ENCODE data around the gene FAM107B. TPM values are rescaled to one million over a fixed set of nuclear protein-coding genes. Genes with fewer than 3 reads are reported as not detected.

The FAM107B gene
- total RNA-seq, 1 experiment from 2014 or later = 24.5 TPM

DNA sequence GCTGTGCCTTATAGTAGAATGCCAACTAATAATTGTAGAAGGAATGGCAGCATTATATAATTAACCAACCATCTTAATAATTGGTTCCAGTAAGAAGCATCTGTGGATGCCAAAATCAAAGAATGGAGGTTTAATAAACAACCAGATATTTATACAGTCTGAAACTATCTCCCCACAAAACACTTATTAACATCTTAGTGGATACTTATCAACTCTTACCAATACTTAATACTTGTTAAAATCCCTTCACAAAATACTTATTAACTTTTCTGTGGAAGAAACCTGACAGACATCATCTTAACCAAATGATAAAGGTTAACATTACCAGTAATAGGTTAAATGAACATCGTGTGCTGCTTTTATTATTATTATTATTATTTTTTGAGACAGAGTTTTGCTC is 29.1 kb upstream of the FAM107B start:
- Histone ChIP-seq H4K91ac (ENCODE audit: insufficient read length, low read depth, low read length) (no peak overlapping the region), H3K4ac (ENCODE audit: low read depth, low read length) (no peak overlapping the region), H2BK20ac (ENCODE audit: low read depth, low read length, poor library complexity, severe bottlenecking) (no peak overlapping the region), H4K5ac (ENCODE audit: insufficient read length, low read depth, low read length) (no peak overlapping the region), H3K4me1 (ENCODE audit: insufficient read depth, low read length) (no peaks in the 10 kb centered on the region), H3K4me2 (ENCODE audit: insufficient read depth, insufficient read length, low read length) (no peak overlapping the region), H2AK5ac (ENCODE audit: insufficient read length, low read length) (no peak overlapping the region), H3K18ac (ENCODE audit: insufficient read length, low read depth, low read length) (no peak overlapping the region), H4K8ac (replicated peaks; ENCODE audit: insufficient read length, low read depth, low read length) (no peak overlapping the region), H3K27ac (ENCODE audit: insufficient read length, low read depth, low read length) (no peak overlapping the region), H3K9me3 (ENCODE audit: control insufficient read depth, low read depth, low read length) (no peaks in the 10 kb centered on the region), H3K14ac (ENCODE audit: insufficient read depth, low read length) (no peak overlapping the region), H3K79me1 (ENCODE audit: insufficient read depth, low read depth, low read length, poor library complexity, severe bottlenecking) (no peaks in the 10 kb centered on the region), H3K9ac (ENCODE audit: extremely low read depth, insufficient read length, low read length) (no peak overlapping the region), H2BK120ac (ENCODE audit: low read depth, low read length, poor library complexity, severe bottlenecking) (no peak overlapping the region), H2BK12ac (ENCODE audit: insufficient read length, low read depth, low read length) (no peak overlapping the region), H4K20me1 (ENCODE audit: control insufficient read depth, insufficient read depth, insufficient read length) (no peaks in the 10 kb centered on the region), H2AFZ (ENCODE audit: low read length) (no peak overlapping the region), H2BK5ac (ENCODE audit: insufficient read length, low read length) (no peak overlapping the region), H3K56ac (ENCODE audit: insufficient read length, low read depth, low read length) (no peak overlapping the region), H3K79me2 (ENCODE audit: insufficient read depth, low read length) (no peaks in the 10 kb centered on the region), H3K27me3 (ENCODE audit: insufficient read depth, low read length) (no peaks in the 10 kb centered on the region), H3K23ac (ENCODE audit: insufficient read length, low read depth, low read length) (no peak overlapping the region), H2BK15ac (ENCODE audit: low read depth, low read length) (no peak overlapping the region), H3T11ph (ENCODE audit: low read length) (no peak overlapping the region), H3K23me2 (ENCODE audit: insufficient read length, low read depth, low read length, poor library complexity, severe bottlenecking) (no peaks in the 10 kb centered on the region)
- Mint-ChIP-seq H3K27ac (no peak overlapping the region), H3K9me3 (no peaks in the 10 kb centered on the region), H3K4me3 (no peak overlapping the region), H3K27me3 (ENCODE audit: low read depth) (no peaks in the 10 kb centered on the region; the same call in 1 of the 2 replicates), H3K4me1 (no peaks in the 10 kb centered on the region), H3K36me3 (ENCODE audit: insufficient read depth in 1 of 3, low read depth in 3 of 3) (no peaks in the 10 kb centered on the region)
- TF ChIP-seq, protein P1, sequence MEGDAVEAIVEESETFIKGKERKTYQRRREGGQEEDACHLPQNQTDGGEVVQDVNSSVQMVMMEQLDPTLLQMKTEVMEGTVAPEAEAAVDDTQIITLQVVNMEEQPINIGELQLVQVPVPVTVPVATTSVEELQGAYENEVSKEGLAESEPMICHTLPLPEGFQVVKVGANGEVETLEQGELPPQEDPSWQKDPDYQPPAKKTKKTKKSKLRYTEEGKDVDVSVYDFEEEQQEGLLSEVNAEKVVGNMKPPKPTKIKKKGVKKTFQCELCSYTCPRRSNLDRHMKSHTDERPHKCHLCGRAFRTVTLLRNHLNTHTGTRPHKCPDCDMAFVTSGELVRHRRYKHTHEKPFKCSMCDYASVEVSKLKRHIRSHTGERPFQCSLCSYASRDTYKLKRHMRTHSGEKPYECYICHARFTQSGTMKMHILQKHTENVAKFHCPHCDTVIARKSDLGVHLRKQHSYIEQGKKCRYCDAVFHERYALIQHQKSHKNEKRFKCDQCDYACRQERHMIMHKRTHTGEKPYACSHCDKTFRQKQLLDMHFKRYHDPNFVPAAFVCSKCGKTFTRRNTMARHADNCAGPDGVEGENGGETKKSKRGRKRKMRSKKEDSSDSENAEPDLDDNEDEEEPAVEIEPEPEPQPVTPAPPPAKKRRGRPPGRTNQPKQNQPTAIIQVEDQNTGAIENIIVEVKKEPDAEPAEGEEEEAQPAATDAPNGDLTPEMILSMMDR (conservative IDR thresholded peaks at IDR 0.05) = no peak
- no peak for DNase-seq
- WGBS (ENCODE audit: extremely low coverage, insufficient read length, low lambda C conversion rate) = no CpG with 5 or more reads among the region's 1 CpG

All from H9 (cell line).